GM18498 (cell line): ENCODE results near the gene FCF1.

Experiments
- ATAC-seq: cut with Tn5 transposase; IDR thresholded peaks from one replicate; pipeline ENCODE4 v1.9.1; 2021; ENCODE audit warnings: mild to moderate bottlenecking, moderate library complexity; ENCODE audit not compliant: unreplicated experiment

The FCF1 gene, protein sequence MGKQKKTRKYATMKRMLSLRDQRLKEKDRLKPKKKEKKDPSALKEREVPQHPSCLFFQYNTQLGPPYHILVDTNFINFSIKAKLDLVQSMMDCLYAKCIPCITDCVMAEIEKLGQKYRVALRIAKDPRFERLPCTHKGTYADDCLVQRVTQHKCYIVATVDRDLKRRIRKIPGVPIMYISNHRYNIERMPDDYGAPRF

GRCh38 chr14:74712499-74713394 is at the start of gene FCF1, which contains the start of gene AREL1:
Gene FCF1, plus strand, starts transcription at chr14:74713144. Its CDS starts 54 bp downstream, at chr14:74713198.
Gene AREL1, minus strand, starts transcription at chr14:74713080. Its CDS starts 27,465 bp downstream, at chr14:74685615.
- peak; percentile 96 for ATAC-seq

DNA sequence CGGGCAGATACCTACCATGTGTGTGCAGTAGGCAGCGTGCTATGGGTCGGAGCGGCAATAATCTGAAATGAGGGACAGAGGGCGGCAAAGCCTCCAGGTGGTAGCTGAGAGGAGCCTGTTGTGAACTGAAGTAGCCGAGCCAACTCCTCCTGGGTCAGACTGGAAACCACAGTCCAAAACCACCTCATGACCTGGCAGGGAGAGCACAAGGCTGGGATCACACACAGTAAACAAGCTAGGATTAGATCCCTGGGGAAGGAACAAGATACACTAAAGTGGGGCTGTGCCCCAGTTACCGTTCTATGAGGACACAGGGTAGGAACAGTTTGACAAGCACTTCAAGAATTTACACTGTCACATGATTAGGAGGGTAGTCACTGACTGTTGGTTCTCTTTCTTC is 49.1 kb upstream of the FCF1 start:
- no peak for ATAC-seq

DNA sequence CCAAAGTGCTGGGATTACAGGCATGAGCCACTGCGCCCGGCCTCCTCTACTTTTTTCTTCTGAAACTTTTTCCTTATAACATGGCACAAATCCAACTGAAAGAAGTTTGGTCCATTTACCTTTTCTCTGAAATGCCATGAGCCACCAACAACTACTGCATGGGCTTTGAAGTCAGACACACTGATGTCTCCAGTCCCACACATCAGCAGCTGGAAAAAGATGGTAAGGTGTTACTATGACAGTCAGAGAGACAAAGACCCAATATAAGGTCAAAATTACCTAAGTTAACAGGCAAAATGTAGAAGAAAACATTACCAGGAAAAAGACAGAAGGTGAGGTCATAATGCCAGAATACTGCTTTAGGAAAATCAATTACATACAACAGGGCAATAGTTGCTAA is 48.2 kb upstream of the FCF1 start:
- ATAC-seq = no peak

DNA sequence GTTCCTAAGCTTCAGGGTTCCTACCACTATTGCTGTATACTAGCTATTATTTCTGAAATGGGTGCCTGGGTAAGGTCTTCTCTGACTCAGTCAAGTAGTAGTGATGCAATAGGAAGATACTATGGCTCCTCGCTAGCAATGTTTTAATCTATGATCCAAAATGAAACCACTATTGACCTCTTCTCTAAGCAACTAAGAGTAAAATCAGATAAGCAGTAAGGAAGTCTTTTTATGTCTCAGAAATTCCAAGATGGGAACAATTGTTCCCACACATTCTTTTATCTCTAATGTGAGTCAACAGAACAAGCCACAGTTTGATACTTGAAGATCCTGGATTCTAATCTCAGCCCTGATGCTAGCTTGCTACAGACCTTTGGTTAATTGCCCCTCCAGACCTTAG is 45.2 kb upstream of the FCF1 start:
- ATAC-seq = no peak

DNA sequence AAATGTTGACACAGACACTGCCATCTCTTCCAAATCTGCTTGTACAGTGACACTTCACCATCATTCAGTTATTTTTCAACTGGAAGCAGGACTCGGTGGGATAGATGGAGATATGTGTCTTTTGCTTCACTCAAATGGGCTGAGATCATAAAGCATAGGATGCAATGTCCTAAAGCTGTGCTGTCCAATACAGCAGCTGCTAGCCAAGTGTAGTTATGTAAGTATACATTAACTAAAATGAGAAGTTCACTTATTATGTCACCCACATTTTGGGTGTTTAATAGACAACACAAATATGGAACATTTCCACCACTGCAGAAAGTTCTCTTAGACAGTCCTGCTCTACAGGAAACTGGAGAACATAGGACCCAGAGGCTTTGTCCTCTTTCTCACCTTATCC is 43.7 kb upstream of the FCF1 start:
- no peak for ATAC-seq

DNA sequence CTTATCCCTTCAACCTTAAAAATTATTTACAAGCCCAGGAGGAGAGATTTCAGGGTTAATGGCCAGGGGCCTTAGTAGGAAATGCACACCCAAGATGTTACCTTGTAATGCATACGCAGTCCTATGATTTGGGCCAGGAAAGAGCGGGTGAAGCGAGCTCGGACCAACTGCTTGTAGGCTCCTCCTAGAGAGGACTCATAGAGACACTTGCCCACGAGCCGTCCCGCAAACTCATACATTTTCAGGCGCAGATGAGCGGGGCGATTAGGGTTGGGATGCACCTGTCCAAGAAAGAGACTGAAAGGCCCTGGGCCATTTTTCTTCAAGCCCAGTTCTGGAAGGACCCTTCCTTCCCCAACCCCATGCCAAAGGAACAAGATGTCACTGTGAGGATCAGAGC is 43.1 kb upstream of the FCF1 start:
- no peak for ATAC-seq

DNA sequence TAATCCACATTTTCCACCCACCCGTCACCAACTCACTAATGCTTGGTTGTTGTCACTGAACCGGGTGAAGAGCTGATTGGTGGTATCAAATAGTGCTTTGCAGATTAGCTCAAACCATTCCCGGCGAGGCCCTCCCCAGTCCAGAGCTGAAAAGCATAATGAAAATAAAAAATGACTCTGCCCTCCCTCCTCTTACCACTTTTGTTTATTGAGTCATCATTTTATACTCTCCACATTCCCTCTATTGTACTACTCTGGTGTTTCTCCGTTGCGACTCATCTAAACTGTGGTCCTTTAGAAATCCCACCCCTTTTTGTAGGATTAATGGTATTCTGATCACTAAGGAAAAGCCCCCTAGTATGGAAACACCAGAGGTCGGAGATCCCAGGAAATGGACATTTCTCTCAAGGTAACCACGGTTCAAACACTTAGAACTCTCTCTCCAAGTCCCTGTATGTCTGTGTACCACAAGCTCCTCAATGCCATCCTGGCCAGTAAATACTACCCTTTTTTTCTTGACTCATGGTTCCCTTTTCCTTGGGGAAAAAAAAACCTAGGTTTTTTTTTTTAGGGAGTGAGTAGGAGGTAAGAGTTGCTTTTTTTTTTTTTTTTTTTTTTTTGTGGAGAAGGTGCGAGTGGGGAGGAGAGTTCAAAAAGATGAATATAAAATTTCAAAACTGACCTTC is 42.1 kb upstream of the FCF1 start:
- ATAC-seq = no peak

DNA sequence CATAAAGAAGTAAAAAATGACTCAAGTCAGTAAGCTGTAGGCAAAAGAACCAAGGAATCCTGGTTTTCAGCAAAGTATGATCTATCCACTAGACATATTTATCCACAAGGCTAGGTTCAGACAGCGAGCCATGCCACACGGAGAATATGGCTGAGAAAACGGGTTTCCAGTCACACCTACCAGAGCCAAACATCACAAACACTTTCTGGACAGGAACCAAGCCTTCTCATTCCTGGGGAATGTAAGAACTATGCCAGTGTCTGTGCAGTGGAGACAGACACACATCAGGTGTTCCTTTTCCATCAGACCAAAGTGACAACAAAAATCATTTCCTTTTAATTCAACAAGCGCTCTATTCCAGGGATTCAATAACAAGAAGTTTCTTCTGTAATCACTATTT is 41.2 kb upstream of the FCF1 start:
- no peak for ATAC-seq

GRCh38 chr14:74673768-74674167 is 39.2 kb upstream of the FCF1 start:
- ATAC-seq = no peak

DNA sequence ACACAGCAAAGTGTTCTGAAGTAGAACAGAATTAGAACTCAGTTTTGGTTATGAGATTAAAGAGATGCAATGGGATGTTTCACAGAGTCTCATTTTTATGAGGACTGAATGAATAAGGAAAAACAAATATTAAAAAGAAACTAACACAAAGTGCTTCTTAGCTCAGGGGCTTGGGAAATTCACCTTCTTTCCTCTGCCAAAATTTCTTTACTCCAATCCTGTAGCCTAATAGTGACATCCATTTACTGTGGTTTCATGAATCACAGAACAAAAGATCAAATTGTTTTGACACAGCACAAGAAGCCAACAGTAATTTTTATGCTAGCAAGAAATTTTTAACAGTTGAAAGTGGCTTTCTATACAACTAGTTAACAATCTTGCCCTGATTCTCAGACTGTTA is 37.7 kb upstream of the FCF1 start:
- ATAC-seq = no peak

DNA sequence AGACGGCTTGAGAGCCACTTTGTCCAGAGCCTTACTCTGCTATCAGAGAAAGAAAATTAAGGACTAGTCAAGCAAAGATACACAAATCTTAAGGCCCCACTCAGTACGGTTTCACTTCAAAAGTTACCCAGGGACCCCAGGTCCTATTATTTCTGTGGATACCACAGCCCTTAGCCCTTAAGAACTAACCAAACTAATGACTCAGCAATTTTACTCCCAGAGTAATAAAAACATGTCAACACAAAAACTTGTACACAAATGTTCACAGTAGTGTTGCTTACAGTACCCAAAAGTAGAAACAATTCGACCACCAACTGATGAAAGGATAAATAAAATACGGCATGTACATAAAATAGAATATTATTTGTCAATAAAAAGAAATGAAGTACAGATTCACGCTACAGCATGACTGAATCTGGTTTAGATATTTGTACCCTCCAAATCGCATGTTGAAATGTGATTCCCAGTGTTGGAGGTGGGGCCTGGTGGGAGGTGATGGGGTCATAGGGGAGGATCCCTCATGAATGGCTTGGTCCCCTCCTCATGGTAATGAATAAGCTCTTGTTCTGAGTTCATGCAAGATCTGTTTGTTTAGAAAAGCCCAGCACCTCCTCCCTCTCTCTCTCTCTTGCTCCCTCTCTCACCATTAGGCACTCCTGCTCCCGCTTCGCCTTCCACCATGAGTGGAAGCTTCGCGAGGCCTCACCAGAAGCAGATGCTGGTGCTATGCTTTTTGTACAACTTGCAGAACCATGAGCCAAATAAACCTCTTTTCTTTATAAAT is 30.6 kb upstream of the FCF1 start:
- no peak for ATAC-seq

DNA sequence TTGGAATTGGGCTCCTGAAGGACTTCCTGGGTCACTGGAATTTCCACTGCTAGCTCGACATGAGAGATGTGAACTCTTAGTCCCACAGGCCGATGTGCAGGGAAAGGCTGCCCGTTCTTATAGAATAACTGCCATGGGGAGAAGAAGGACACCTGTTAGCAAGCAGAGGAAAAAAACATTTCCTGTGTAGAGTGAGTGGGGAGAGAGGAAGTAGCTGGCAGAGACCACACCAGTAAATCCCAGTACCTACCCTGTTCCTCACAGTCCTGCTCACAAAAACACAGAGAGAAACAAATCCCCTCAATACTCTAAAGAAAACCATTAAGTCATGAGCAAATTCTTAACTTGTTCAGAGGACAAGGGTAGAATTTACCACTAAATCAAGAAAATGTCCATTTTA is 29.5 kb upstream of the FCF1 start:
- ATAC-seq = no peak

- ATAC-seq = no peak
These were observed 28.5 kb upstream of the FCF1 start for GRCh38 chr14:74684434-74684833.

DNA sequence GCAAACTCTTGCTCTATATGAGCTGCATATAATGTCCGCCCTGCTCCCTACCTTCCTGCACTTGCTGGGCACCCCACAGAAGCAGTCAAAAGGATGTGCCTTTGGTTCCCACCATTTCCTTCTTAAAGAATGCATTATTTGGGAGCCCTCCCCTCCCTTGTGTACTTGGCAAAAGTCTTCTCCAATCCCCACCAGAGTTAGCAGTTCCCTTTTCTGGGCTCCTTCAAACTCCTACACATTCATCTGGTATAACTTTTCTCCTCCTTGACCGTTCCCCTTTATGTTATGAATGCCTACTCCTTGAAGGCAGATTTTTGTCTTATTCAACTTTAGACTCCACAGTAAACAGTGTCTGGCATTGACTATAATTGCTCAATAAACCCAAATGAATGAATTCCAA is 27.9 kb upstream of the FCF1 start:
- no peak for ATAC-seq

DNA sequence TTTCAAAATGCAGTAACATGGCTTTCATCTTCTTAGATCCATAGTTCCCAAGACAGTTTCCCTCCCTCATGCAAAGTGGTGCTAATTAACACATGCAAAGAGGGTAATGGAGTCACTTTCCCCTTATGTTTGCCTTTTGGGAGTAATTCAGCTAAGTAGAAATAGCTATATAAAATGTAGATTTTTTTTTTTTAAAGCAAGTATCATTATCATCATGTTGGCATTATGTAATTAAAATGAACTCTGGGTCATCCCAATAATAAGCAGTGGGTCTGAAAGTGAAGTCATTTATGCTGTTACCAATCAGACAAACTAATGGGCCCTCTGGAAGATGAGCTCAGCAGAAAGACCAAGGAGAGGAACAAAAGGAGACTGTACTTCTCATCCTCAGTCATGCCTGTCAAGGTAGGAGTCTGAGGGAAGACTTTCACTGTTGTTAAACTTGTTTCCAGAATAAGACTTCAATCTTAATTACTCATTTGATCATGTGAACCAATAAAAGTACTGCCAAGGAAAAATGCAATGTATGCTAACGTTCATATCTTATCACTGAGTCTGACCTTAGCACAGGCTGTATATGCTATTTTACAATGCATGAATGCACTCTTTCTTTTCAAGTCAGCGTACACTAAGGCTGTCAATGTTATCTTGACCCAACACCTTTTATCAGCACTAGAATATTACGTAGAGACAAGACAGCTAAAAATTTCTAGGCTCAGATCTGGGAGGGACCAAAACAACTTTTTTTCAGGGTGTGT is 26.8 kb upstream of the FCF1 start:
- ATAC-seq = no peak

DNA sequence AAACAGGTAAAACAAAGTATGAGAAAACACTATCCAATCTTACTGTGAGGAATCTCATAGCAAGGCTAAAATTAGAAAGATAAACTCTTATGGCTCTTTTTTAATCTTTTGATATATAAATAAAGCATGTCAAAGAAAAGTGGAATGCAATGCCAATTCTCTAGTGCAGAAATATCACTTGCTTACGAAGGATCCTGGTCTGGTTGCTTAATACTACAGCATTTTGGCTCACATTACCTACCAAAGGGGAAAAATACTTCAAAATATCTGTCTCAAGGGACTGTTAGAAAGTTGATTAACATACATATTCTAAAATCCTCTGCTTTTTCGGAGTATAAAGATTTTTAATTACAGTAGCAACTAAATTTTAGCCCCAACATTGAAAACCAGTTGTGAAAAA is 21.5 kb upstream of the FCF1 start:
- ATAC-seq = no peak

GRCh38 chr14:74693191-74693590 is 19.8 kb upstream of the FCF1 start:
- ATAC-seq = no peak

- ATAC-seq = no peak
These were observed 17.5 kb upstream of the FCF1 start for GRCh38 chr14:74695406-74695805.

GRCh38 chr14:74697011-74697410 is 15.9 kb upstream of the FCF1 start:
- ATAC-seq = no peak

DNA sequence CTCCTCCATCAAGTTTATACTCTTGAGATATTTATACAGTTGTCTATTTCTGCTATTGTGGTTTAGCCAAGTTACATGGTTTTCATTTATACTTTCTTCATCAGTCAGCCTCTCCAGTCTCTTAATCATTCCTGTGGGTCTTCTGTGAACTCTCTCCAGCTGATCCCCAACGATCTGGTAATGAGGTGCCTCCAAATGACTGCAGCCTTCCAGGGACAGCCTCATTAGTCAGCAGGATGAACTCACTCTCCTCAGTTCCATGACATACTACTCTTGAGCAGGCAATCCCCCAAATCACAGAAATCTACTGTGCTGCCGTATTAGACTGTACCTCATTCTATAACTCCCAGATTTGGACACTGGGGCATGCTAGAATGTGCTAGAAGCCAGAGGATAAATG is 15.4 kb upstream of the FCF1 start:
- no peak for ATAC-seq
